RPMI7951 (cell line): Measurements from ENCODE around the gene PHF11. TPM values are rescaled to one million over a fixed set of nuclear protein-coding genes. Genes with fewer than 3 reads are reported as not detected.
A peak's percentile ranks its signal among the peaks of the same experiment; 100 is the strongest.
"Not testable (repeated sequence)": the region's sequence is repeated elsewhere in the genome, so short reads cannot be mapped to it uniquely, and the experiment has no call there.

ENCODE experiments used
- DNase-seq: peaks from one replicate; pipeline ENCODE4 v3.0.0-alpha.2; 2012; ENCODE audit warnings: low read depth
- total RNA-seq: library from RNA; depleted of rRNA; stranded (reverse); fragments of >200 nt; shearing (Covaris generic); gene quantifications from 2 replicates; pipeline ENCODE4 v1.2.3, GENCODE V29; 2014; rRNA removed

PHF11 gene
- total RNA-seq, result 18.2 and 20.2 TPM in 2 replicates

DNA sequence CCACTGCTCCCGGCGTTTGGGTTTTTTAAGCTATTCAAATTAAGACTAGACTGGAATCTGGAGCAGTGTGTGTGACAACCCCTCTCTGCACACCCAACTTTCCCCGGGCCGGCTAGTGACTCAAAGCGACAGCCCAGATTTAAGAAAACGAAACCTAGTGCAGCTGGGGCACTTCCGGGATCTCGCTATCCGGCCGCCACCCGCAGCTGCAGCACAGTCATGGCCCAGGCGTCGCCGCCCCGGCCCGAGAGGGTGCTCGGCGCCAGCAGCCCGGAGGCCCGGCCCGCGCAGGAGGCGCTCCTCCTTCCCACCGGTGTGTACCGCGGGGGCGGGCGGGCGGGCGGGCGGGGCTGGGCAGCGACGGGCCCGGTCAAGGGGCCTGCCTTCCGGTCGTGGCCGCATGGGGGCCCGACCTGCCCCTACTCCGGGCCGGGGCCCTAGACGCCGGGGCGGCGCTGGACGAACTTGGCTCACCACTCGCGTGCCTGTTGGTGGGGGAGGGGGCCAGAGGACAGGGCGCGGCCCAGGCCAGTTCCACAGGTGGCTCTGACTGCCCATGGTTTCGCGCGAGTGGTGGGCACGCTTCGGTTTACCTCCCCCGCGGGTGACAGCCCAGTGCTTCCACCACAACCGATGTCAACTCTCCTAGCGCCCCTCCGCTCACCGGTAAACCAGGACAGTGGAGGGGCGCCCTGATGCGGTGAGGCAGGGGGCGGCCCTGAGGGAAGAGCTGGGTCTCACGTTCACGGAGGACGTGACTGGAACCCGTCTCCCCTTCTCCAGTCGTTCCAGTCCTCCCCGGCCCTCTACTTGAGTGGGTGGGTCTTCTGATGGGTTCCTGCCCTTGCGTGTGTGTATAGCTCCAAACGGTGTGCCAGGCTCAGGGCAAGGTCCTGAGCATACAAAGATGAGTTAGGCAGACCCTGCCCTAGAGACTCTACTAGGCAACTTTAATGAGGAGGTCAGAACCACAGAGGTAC is at the start of gene PHF11:
Gene PHF11, plus strand, starts transcription at position 171 of the 980 bp plus-strand sequence. Its CDS starts 49 bp downstream, at position 220.
- peak; percentile 84 for DNase-seq

DNA sequence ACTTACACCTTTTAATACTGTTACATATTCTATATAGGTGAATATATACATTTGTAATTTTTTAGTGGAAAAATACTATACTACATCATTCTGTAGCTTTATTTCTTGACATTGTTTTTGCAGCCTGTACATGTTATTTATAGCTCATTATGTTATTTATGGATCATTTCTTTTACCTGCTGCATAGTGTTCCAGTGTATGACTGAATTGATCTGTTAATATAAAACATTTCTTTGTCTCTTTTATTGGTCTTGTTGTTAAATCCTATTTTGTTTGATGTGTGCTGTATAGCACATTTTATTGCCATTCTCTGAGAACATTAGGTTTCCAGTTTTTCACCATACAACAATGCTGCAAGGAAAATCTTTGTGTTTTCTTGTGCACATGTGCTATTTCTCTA is 49.3 kb upstream of the PHF11 start:
- no peak for DNase-seq

DNA sequence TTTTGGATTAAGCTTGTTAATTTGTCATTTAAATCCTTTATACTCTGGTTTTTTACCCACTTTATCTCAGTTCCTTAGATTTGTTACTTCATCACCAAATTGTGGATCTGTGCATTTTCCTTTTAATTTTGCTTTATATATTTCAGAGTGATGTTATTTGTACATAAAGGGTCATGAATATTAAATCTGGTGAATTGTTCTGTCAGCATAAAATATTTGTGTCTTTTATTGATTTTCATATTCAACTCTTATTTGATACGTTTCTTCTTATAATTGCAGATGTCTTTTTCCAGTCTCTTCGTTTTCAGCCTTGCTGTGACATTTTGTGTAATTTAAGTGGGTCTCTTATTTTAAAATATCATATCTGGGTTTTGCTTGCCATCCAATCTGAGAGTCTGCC is 47.0 kb upstream of the PHF11 start:
- DNase-seq, result no peak

DNA sequence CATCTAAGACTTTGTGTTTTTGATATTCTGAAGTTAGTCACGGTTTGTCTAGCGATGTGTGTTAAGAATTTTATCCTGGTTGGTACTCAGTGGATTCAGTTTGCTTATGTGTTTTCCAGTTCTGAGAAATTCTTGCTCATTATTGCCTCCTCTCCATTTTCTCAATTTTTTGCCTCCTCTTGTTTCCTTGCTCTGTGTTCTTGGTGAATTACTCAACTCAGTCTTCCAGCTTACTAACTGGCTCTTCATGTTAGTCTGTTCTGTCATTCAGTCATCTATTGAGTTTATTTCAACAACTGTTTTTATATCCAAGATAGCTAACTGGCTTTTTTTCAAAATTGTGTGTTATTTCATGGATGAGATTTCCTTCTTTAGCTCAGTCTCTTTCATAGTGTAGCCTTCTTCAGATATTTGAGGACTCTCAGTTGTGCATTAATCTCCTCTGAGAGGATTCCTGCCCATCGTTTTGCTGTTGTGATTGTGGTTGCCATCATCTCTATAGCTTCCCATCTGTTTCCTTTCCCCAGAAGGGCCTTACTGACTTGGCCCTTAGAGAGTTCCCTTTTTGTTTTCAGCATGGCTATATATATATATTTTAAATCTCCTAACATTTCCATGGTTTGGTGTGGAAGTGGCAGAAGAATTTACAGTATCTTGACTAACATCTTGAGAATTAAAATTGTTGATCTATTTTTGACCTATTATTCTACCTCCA is 45.5 kb upstream of the PHF11 start:
- DNase-seq, result no peak

DNA sequence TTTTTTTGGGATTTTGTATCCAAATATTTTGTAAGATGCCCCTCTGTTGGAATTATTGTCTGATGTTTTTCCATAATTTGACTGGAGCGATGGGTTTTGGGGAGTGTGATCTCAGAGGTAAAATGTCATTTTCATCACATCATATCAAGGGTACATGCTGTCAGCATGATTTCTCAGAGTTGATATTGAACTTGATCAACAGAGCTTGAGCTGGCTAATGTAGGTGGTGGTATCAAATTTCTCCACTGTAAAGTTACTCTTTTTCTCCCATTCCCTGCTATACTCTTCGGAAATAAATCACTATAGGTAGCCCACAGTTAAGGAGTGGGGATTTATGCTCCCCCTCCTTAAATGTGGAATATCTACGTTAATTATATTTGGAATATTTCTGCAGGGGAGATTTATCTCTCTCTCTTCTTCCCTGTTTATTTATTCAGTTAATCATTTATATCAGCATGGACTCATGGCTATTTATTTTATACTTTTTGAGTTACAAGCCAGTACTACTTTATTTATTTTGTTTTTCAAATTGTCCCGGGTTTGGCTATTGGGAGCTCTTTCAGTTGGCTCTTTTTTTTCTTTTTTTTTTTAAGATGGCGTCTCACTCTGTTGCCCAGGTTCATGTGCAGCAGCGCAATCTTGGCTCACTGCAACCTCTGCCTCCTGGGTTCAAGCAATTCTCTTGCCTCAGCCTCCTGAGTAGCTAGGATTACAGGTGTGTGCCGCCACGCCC is 42.9 kb upstream of the PHF11 start:
- DNase-seq, result no peak

DNA sequence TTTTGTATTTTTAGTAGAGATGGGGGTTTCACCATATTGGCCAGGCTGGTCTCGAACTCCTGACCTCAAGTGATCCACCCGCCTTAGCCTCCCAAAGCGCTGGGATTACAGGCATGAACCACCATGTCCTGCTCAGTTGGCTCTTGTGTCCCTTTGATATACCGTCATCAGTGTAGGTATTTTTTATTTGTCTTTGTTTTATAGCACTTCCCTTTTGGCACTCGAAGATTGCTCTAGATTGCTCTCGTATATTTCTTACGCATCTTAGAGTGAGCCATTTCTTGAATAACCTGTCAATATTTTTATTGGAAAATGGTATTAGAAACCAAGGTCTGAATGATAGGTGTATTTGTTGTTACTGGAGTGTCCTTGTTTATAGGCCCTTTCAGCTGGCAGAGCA is 42.3 kb upstream of the PHF11 start:
- no peak for DNase-seq

DNA sequence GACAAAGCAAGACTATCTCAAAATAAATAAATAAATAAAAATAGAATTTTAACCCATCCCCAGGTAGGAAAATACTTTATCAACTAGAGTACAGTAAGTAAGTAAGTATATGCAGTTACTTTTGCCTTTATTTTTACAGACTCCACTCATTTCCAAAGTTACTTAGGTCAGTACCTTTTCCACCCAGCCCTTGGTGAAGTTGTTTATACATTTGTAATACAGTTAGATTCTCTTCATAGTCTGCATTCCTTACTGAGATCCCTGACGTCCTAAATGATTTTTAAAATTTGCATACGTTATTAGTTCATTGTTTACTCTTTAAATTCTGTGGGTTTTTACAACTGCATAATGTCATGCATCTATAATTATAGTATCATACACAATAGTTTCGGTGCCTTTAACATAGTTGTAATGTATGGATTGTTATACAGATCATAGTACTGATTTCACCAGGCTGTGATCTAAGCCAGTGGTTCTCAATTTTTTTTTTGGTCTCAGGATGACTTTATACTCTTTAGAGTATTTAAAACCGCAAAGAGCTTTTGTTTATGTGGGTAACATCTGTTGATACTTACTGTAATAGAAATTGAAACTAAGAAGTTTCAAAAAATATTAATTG is 41.3 kb upstream of the PHF11 start:
- DNase-seq, result no peak

DNA sequence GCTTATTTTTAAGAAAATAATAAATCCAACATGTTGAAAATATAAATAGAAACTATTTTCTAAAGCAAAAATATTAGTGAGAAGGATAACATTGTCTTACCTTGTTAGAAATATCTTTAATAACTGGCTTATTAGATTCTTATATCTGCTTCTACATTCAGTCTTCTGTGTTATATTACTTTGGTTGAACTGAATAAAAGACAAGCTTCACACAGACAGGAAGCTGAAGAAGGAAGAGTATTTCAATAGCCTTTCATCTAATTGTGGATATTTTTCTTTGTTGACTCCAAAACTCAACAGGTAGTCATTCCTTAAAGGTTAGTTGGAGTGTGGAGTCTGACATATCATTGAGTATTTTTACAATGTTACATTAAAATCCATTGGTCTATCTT is 40.8 kb upstream of the PHF11 start:
- no peak for DNase-seq

DNA sequence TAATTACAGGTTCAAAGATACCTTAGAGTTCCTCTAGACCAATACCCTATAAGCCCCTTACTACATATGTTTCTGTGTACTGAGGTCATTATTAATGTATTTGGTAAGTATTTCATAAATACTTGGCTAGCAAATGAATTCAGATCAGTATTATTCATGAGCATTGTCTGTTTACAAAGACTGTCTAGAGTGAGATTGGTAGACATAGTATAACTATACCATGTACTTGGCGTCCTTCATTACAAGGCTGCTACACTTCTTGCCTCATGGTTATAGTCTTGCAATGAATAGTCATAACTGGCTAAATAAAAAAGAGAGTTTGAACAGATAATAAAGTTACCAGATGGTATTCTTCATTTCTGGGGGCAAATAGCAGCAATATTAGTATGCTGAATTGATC is 39.6 kb upstream of the PHF11 start:
- no peak for DNase-seq

DNA sequence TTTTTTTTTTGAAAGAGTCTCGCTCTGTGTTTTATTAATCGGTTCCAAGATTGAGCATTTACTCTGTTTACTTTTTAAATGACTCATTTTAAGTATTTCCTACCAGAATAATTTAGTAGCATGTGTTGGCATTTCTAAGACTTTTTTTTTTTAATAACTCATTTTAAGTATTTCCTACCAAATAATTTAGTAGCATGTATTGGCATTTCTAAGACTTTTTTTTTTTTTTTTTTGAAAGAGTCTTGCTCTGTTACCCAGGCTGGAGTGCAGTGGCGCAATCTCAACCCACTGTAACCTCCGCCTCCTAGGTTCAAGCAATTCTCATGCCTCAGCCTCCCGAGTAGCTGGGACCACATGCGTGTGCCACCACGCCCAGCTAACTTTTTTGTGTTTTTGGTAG is 38.5 kb upstream of the PHF11 start:
- no peak for DNase-seq

DNA sequence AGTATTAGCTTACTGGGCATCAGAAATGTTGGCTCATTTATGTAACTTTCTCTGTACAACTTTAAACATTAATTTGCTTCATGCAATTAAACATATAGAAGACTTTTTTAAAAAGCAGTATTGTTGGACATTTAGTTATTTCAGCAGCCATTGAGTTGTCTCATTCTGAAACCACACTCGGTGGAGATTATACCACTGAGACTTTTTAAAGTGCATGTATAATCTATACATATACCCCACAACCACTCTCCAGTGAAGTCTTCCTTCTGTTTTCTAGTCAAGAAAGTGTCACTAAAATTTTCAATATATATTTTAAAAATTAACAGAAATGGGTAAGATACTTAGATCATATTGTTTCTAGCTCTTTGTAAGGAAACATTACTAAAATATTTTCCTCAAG is 36.2 kb upstream of the PHF11 start:
- no peak for DNase-seq

DNA sequence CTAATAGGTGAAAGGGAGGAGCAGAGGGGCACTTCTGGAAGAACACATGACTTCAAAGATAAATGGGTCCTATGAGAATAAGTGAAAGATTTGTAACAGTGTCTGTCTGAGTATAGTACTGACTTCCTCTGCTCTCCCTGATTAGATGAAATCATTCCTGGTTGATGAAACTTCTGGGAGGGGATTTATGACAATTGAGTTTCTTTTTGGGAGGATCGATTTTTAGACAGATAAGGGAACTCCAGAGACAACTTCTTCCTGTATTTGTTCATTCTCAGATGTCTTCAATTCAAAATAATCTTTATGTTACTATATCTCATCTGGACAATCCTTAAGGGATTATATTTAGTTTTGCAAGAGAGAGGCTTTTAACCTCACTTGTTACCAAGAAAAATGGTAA is 31.7 kb upstream of the PHF11 start:
- no peak for DNase-seq

DNA sequence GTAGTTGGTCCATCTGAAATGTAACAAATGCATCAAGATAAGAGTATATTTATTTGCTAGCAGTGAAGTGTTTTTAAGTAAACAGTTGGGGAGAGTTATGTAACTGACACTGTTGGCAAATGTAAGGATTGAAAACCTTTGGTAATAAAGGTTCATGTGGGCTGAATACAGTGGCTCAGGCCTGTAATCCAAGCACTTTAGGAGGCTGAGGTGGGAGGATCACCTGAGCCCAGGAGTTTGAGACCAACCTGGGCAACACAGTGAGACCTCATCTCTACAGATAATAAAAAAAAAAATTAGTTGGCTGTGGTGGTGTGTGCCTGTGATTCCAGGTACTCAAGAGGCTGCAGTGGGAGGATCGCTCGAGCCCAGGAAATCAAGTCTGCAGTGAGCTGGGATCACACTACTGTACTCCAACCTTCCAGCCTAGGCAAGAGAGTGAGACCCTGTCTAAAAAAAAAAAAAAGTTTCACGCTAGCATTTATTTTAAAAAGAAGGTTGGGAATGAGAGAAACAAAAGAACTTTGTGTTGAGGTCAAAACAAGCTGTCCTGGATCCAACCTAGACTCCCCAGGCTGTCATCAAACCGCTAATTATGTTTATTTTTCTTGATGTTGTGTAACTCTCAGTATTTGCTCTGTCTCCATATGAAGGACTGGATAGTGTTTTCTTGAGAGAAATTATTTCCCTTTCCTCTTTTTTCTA is 31.0 kb upstream of the PHF11 start:
- no peak for DNase-seq

DNA sequence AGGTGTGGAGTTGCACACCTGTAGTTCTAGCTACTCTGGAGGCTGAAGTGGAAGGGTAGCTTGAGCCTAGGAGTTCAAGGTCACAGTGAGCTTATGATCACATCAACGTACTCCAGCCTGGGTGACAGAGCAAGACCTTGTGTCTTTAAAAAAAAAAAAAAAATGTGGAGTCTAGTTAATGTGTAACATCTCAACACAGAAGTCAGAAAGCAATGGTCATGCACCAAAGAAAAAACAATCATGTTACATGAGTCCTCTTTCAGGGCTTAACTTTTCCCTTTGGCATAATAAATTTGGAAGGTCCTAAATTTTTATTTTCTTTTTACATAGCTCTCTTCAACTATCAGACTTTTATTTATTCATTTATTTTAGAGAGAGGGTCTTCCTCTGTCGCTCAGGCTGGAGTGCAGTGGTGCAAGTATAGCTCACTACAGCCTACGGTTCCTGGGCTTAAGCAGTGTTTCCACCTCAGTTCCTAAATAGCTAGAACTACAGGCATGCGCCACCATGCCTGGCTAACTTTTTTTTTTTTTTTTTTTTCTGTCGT is 29.4 kb upstream of the PHF11 start:
- no peak for DNase-seq

DNA sequence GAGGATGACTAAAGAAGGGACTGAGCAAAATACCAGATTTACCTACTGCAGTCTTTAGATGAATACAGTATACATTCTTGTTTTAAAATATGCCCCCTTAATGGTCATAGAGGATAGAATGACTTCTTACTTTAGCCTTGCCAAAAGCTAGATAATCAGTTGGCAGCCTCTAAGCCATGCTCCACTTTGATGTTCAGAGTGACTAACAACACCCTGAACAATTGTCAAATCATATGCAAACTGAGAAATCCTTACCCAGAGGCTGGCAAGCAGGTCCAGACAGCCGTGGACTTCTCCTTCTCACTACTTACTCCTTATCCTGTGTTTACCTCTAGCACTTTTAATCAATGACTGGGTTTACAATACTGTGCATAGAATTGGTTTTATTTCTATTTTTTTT is 23.6 kb upstream of the PHF11 start:
- DNase-seq, result no peak

DNA sequence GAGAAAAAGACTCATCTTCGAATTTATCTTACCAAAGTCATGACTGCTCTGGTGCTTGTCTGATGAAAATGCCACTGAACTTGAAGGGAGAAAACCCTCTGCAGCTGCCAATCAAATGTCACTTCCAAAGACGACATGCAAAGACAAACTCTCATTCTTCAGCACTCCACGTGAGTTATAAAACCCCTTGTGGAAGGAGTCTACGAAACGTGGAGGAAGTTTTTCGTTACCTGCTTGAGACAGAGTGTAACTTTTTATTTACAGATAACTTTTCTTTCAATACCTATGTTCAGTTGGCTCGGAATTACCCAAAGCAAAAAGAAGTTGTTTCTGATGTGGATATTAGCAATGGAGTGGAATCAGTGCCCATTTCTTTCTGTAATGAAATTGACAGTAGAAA is 19.2 kb upstream of the PHF11 start:
- no peak for DNase-seq

DNA sequence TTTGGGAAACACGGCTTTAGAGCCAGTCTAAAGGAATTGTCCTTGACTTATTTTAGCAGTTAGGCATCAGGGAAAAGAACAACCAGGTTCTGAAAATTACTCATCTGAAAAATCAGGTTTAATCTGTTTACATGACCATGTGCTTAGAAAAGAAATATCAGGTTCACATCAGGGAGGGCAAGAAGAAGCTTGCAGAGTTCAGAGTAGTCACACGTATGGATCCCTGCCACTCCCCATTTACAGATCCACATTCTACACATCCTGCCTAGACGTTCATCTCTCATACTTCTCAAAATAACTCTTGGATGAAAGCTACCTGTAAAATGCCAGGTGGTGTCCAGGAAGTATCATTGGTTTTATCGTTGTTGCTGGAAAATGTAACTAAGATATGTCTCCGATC is 14.0 kb upstream of the PHF11 start:
- DNase-seq, result no peak

DNA sequence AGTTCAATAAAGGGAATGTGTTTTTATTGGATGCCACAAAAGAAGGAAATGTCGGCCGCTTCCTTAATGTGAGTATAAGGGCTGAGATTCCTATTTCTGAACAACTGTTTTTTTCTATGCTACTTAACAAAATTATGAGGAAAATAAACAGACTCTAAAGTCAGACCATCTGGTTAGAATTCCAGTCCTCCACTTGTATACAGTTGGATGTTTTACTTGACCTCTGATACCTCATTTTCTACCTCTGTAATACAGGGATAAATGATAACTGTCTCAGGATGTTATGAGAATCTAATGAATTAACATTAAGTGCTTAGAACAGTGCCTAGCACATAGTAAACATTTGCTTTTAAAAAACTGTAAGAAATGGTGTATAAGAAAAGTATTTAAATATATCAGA is 7.2 kb upstream of the PHF11 start:
- DNase-seq, result no peak

DNA sequence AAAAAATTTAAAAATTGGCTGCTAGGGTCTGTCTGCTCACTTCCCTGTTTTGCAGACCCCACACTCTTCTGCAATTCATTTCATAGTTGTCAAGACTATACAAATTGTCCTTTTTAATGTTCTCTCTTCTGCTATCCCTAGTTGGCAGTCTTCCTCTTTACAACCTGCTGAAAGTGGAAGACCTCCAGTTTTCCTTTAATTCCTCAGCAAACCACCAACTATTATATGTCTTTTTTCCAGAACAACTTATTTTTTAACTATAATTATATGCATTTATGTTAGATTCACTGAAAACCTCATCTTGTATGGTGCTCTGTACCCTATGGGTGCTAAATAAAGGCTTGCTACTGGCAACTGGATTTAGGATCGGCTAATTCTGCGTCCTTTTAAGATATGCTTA is 1.1 kb upstream of the PHF11 start:
- DNase-seq, result peak; percentile 15

DNA sequence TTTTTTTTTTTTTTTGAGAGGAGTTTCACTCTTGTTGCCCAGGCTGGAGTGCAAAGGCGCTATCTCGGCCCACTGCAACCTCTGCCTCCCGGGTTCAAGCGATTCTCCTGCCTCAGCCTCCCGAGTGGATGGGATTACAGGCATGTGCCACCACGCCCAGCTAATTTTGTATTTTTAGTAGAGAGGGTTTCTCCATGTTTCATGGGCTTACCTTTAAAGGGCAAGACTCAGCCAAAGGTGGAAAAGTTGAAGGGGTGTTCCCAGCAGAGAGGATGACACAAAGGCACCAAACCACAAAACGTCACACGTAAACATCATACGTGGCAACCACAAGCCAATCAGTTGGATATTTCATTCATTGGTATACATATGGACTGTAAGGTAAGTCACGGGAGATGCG is 1.1 kb downstream of the PHF11 start:
- not testable (repeated sequence) for DNase-seq

DNA sequence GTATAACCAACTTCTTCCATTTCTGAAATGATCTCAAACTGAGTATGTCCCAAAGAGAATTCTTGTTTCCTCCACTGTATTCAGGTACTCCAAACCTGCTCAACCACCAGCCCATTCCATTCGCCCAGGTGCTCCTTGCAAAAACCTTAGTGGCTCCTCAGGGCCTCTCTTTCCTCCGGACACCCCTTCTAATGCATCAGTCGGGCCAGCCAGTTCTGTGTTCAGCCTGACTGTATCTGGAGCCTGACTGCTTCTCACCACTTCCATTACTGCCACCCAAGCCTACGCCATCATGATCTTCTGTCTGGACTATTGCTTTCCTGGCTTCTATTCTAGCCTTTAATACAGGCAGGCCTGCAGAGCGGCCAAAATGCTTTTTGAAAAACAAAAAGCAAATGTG is 1.5 kb downstream of the PHF11 start:
- no peak for DNase-seq
